GM19035 (cell line): ENCODE results near the gene EXOC3.

Source experiments
- ATAC-seq: cut with Tn5 transposase; IDR thresholded peaks from one replicate; pipeline ENCODE4 v1.9.1; 2021; ENCODE audit not compliant: unreplicated experiment

The EXOC3 gene

GRCh38 chr5:438481-438981 is 4.4 kb upstream of the EXOC3 start:
- ATAC-seq: no peak

GRCh38 chr5:439181-439580 is 3.8 kb upstream of the EXOC3 start:
- ATAC-seq: no peak

- ATAC-seq: no peak
Measured at GRCh38 chr5:439636-440035, 3.3 kb upstream of the EXOC3 start.

- no peak for ATAC-seq
Measured at GRCh38 chr5:440401-441201, 2.4 kb upstream of the EXOC3 start.

- ATAC-seq: no peak
Measured at GRCh38 chr5:441996-442334, 1.0 kb upstream of the EXOC3 start.

GRCh38 chr5:443239-444151 is 519 bp downstream of the EXOC3 start:
- peak; percentile 24 for ATAC-seq

GRCh38 chr5:444226-444625 is 1.2 kb downstream of the EXOC3 start:
- ATAC-seq: no peak

- no peak for ATAC-seq
Measured at GRCh38 chr5:445591-445990, 2.6 kb downstream of the EXOC3 start.

- no peak for ATAC-seq
Measured at GRCh38 chr5:446066-446882, 3.3 kb downstream of the EXOC3 start.

- no peak for ATAC-seq
Measured at GRCh38 chr5:446883-447263, 3.9 kb downstream of the EXOC3 start.

GRCh38 chr5:447501-447900 is 4.5 kb downstream of the EXOC3 start:
- ATAC-seq: no peak

- ATAC-seq: no peak
Measured at GRCh38 chr5:448061-448765, 5.2 kb downstream of the EXOC3 start.

- ATAC-seq: no peak
Measured at GRCh38 chr5:448766-449090, 5.8 kb downstream of the EXOC3 start.

GRCh38 chr5:449151-449550 is 6.2 kb downstream of the EXOC3 start:
- no peak for ATAC-seq

- no peak for ATAC-seq
Measured at GRCh38 chr5:451587-452458, 8.8 kb downstream of the EXOC3 start.

- no peak for ATAC-seq
Measured at GRCh38 chr5:452978-453710, 10.2 kb downstream of the EXOC3 start.

- no peak for ATAC-seq
Measured at GRCh38 chr5:453725-454481, 10.9 kb downstream of the EXOC3 start.

- no peak for ATAC-seq
Measured at GRCh38 chr5:454936-455335, 12.0 kb downstream of the EXOC3 start.
